Endodermal cell (in vitro differentiated cells): ENCODE measurements around the gene DYNC1I1. TPM values are rescaled to one million over a fixed set of nuclear protein-coding genes. Genes with fewer than 3 reads are reported as not detected.

Source experiments
- DNase-seq: peaks from one replicate; pipeline ENCODE4 v3.0.0-alpha.2; 2017
- H3K27ac ChIP-seq: 2 replicates; pipeline ENCODE4 v1.5.1; 2013; ENCODE audit warnings: mild to moderate bottlenecking, low read depth, low read length, moderate library complexity
- H3K27me3 ChIP-seq: 2 replicates; pipeline ENCODE4 v1.6.1; 2013; ENCODE audit warnings: mild to moderate bottlenecking, low read length, moderate library complexity; ENCODE audit not compliant: insufficient read depth, control insufficient read depth, poor library complexity, severe bottlenecking
- H3K36me3 ChIP-seq: 2 replicates; pipeline ENCODE4 v1.7.0; 2013; ENCODE audit warnings: mild to moderate bottlenecking, low read length, moderate library complexity; ENCODE audit not compliant: control insufficient read depth, insufficient read depth
- H3K4me1 ChIP-seq: one replicate; pipeline ENCODE4 v1.7.0; 2013; ENCODE audit warnings: low read length; ENCODE audit not compliant: control insufficient read depth, insufficient read depth
- H3K4me3 ChIP-seq: 2 replicates; pipeline ENCODE4 v1.5.1; 2013; ENCODE audit warnings: mild to moderate bottlenecking, low read length, moderate library complexity
- H3K9ac ChIP-seq: 2 replicates; pipeline ENCODE4 v1.6.1; 2013; ENCODE audit warnings: mild to moderate bottlenecking, low read length, moderate library complexity; ENCODE audit not compliant: poor library complexity, severe bottlenecking; ENCODE audit errors: extremely low read depth
- H3K9me3 ChIP-seq: 2 replicates; pipeline ENCODE4 v1.6.1; 2013; ENCODE audit warnings: mild to moderate bottlenecking, low read length, moderate library complexity; ENCODE audit not compliant: control insufficient read depth
- H3K27ac Mint-ChIP-seq: 2 replicates; pipeline ENCODE4 v1.8.0; 2020; ENCODE audit warnings: mixed read lengths
- H3K27me3 Mint-ChIP-seq: 2 replicates; pipeline ENCODE4 v1.8.0; 2021; ENCODE audit warnings: mild to moderate bottlenecking, mixed read lengths; ENCODE audit not compliant: insufficient read depth
- H3K36me3 Mint-ChIP-seq: 2 replicates; pipeline ENCODE4 v1.8.0; 2020; ENCODE audit warnings: low read depth, mixed read lengths
- H3K4me1 Mint-ChIP-seq: 2 replicates; pipeline ENCODE4 v1.8.0; 2020; ENCODE audit warnings: mixed read lengths
- H3K4me3 Mint-ChIP-seq: 2 replicates; pipeline ENCODE4 v1.8.0; 2020; ENCODE audit warnings: mild to moderate bottlenecking, moderate library complexity, mixed read lengths
- H3K9me3 Mint-ChIP-seq: 2 replicates; pipeline ENCODE4 v1.8.0; 2020; ENCODE audit warnings: mild to moderate bottlenecking, mixed read lengths
- total RNA-seq, 2 donors: library from RNA; stranded (reverse); fragmentation: NEBNext Ultra II Directional in 1 of 2; extraction: Animal tissue kit (Norgen Biotek cat#: 25700) in 1 of 2; gene quantifications; 2 replicates in 1 of 2; 3 replicates in 1 of 2; pipeline ENCODE4 v1.2.1, GENCODE V29; 2021
- TF ChIP-seq, protein P1 (sequence below): fragments of 200-600 bp; sonication (generic); conservative IDR thresholded peaks from 2 replicates; pipeline ENCODE4 v1.5.0; 2021; ENCODE audit warnings: antibody characterized with exemption, mild to moderate bottlenecking

DYNC1I1 gene
- total RNA-seq, 2 donors from 2014 or later = 6.5 to 7.2 TPM

DNA sequence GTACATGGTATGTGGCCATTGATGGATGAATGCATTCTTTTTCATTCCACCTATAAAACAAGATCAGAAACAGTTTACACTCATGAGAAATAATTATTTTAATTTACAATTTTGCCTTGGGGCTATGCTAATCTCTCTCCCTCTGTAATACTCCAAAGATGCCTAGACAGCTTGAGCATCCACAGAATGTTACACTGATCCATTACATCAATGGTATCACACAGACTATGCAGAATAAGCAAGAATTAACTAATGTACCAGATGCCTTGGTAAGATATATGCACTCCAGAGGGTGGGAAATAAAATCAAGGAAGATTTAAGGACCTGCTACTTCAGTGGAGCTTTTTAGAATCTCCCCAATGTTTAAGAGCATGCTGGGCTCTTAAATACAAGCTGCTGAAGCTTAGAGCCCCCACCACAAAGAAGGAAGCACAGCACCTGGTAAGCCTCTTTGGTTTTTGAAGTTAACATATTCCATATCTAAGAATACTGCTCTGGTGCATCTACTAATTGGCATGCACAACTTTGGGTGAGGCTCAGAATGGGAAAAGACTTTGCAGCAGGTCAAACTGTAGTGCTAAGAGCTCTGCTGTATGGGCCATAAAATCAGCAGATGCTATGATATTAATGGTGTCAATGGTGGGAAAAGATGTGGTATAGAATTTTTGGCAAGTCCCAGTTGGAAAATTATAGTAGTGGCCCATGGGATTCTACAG lies 329.9 kb downstream of the DYNC1I1 start:
- Histone ChIP-seq H3K27ac (no peak overlapping the region), H3K9me3 (peaks cover 5% of the 10 kb centered on the region), H3K9ac (no peak overlapping the region), H3K27me3 (no peaks in the 10 kb centered on the region), H3K4me3 (no peak overlapping the region), H3K36me3 (no peaks in the 10 kb centered on the region), H3K4me1 (no peaks in the 10 kb centered on the region)
- no peak overlapping the region for H3K27ac Mint-ChIP-seq
- no peaks in the 10 kb centered on the region for H3K27me3 Mint-ChIP-seq
- peaks cover 9% of the 10 kb centered on the region for H3K4me1 Mint-ChIP-seq
- H3K36me3 Mint-ChIP-seq = no peaks in the 10 kb centered on the region
- TF ChIP-seq, protein P1, sequence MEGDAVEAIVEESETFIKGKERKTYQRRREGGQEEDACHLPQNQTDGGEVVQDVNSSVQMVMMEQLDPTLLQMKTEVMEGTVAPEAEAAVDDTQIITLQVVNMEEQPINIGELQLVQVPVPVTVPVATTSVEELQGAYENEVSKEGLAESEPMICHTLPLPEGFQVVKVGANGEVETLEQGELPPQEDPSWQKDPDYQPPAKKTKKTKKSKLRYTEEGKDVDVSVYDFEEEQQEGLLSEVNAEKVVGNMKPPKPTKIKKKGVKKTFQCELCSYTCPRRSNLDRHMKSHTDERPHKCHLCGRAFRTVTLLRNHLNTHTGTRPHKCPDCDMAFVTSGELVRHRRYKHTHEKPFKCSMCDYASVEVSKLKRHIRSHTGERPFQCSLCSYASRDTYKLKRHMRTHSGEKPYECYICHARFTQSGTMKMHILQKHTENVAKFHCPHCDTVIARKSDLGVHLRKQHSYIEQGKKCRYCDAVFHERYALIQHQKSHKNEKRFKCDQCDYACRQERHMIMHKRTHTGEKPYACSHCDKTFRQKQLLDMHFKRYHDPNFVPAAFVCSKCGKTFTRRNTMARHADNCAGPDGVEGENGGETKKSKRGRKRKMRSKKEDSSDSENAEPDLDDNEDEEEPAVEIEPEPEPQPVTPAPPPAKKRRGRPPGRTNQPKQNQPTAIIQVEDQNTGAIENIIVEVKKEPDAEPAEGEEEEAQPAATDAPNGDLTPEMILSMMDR = no peak
- H3K4me3 Mint-ChIP-seq = no peak overlapping the region
- H3K9me3 Mint-ChIP-seq = peaks cover 3% of the 10 kb centered on the region
- no peak for DNase-seq

DNA sequence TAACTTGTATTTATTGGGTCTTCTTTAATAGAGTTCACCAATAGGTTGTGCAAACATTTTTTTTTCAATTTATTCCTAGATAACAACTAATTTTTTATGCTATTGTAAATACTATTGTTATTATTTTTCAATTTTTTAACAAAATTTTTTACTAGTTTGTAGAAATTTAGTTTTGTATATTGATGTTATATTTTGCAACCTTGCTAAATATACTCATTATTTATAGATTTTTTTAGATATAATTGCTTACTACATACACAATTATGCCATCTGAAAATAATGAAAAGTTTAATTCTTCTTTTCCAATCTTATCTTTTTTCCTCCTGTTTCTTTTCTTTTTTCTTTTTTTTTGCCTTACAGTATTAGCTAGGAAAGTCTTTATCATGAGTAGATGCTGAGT lies 332.6 kb downstream of the DYNC1I1 start:
- H3K9me3 Mint-ChIP-seq = no peaks in the 10 kb centered on the region
- no peaks in the 10 kb centered on the region for H3K27me3 Mint-ChIP-seq
- no peaks in the 10 kb centered on the region for H3K27me3 ChIP-seq
- DNase-seq = no peak
- no peak overlapping the region for H3K27ac Mint-ChIP-seq
- peaks cover 9% of the 10 kb centered on the region for H3K4me1 Mint-ChIP-seq
- H3K36me3 Mint-ChIP-seq = no peaks in the 10 kb centered on the region
- H3K4me3 Mint-ChIP-seq = no peak overlapping the region
- H3K4me1 ChIP-seq = no peaks in the 10 kb centered on the region
- no peak overlapping the region for H3K27ac ChIP-seq
- no peak overlapping the region for H3K4me3 ChIP-seq
- no peaks in the 10 kb centered on the region for H3K36me3 ChIP-seq
- H3K9ac ChIP-seq = no peak overlapping the region
- H3K9me3 ChIP-seq = no peaks in the 10 kb centered on the region
- TF ChIP-seq, protein P1 = no peak

DNA sequence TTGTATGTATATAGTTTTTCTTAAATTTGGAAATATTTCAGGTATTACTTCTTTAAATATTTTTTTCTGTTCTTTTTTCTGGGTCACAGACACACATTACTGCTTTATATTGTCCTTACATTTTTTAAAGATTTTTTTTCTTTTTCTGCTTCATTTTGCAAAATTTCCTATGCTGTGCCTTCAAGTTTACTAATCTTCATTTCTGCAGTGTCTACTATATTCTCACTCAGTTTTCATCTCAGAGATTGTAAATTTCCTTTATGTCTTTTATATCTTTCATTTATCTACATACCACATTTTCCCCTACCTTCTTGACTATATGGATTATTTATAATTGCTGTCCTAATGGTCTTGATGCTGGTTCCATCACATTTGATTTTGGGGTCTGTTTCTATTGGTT lies 339.1 kb downstream of the DYNC1I1 start:
- no peak overlapping the region for H3K4me3 Mint-ChIP-seq
- Histone ChIP-seq H3K4me3 (no peak overlapping the region), H3K27ac (no peak overlapping the region), H3K36me3 (no peaks in the 10 kb centered on the region), H3K9me3 (peaks cover 6% of the 10 kb centered on the region), H3K9ac (no peak overlapping the region), H3K4me1 (no peaks in the 10 kb centered on the region), H3K27me3 (no peaks in the 10 kb centered on the region)
- H3K4me1 Mint-ChIP-seq = no peaks in the 10 kb centered on the region
- no peak for DNase-seq
- TF ChIP-seq, protein P1 = no peak
- H3K9me3 Mint-ChIP-seq = peaks cover 7% of the 10 kb centered on the region
- H3K27ac Mint-ChIP-seq = no peak overlapping the region
- H3K36me3 Mint-ChIP-seq = no peaks in the 10 kb centered on the region
- H3K27me3 Mint-ChIP-seq = no peaks in the 10 kb centered on the region
